ENCODE data around the gene ACOD1. TPM values are rescaled to one million over a fixed set of nuclear protein-coding genes. Genes with fewer than 3 reads are reported as not detected.

The ACOD1 gene
- total and polyA plus RNA-seq, 10 of the 15 experiments (the other 5 are each of a cell fraction or from before 2014, with no cell fraction given): not detected

GRCh38 chr13:76929320-76929719 lies 19.0 kb upstream of the ACOD1 start (continued):
- TF ChIP-seq BHLHE40 (IDR thresholded peaks at IDR 0.05; ENCODE audit: borderline replicate concordance in 1 of 2, low read depth in 2 of 2, low read length in 1 of 2) (peak in 1 of 2 experiments; percentile 14; a peak in 1 of 4 replicates), PBX3 (IDR thresholded peaks at IDR 0.05; ENCODE audit: insufficient replicate concordance, low read depth, low read length) (no peak), KAT2A (conservative IDR thresholded peaks at IDR 0.05; ENCODE audit: control insufficient read depth, low read depth, low read length) (no peak), ZSCAN29 (IDR thresholded peaks at IDR 0.05) (no peak)

GRCh38 chr13:76929851-76930374 lies 18.4 kb upstream of the ACOD1 start:
- intact Hi-C loops (cut with micrococcal nuclease; ENCODE audit: unreplicated experiment): no loop called here
- H2AFZ ChIP-seq (ENCODE audit: control insufficient read depth, low read depth, low read length): no peak overlapping the region
- H3K4me3 ChIP-seq: no peak overlapping the region
- no peaks in the 10 kb centered on the region for H4K20me1 ChIP-seq (ENCODE audit: control insufficient read depth, insufficient read depth)
- H3K9ac ChIP-seq (ENCODE audit: control insufficient read depth, insufficient read depth, low read length): no peak overlapping the region
- no peaks in the 10 kb centered on the region for H3K79me2 ChIP-seq (ENCODE audit: control insufficient read depth, insufficient read depth, low read length)
- ChIA-PET RAD21 (ENCODE audit: unreplicated experiment) (interaction anchor here (2.4 kb wide), 1 partner anchor 26 kb away, joined by 9 read pairs; no protein-coding TSS in a partner anchor), POLR2A (no interaction called here), CTCF (interaction anchor here (1.1 kb wide), 1 partner anchor 50 kb away, joined by 3 read pairs; no protein-coding TSS in a partner anchor), SMC1A (ENCODE audit: uncharacterized antibody, unreplicated experiment) (interaction anchor here (1.2 kb wide), 1 partner anchor 11 kb away, joined by 3 read pairs; no protein-coding TSS in a partner anchor)
- DNase-seq (ENCODE audit: low read depth, low spot score) (no peak), FAIRE-seq (no peak), ATAC-seq (no peak)
- TF ChIP-seq RUNX3 (IDR thresholded peaks at IDR 0.05; ENCODE audit: low read length): no peak
- no peak for TF ChIP-seq HCFC1 (IDR thresholded peaks at IDR 0.05; ENCODE audit: low read length)
- no peak for TF ChIP-seq BHLHE40 (IDR thresholded peaks at IDR 0.05; ENCODE audit: borderline replicate concordance in 1 of 2, low read depth in 2 of 2, low read length in 1 of 2)
- TF ChIP-seq ZNF217 (IDR thresholded peaks at IDR 0.05): no peak
- TF ChIP-seq CBFB (IDR thresholded peaks at IDR 0.05; ENCODE audit: low read depth): no peak
- no peak for TF ChIP-seq IRF4 (IDR thresholded peaks at IDR 0.05; ENCODE audit: low read depth, low read length)
- no TSS peak for BruUV-seq (replicated peaks)
- H3K36me3 ChIP-seq (ENCODE audit: control insufficient read depth in 2 of 2, insufficient read depth in 2 of 2, low read length in 1 of 2): no peaks in the 10 kb centered on the region
- 65% methylated on average over 2 of the region's 2 CpGs for WGBS (ENCODE audit: insufficient coverage, insufficient replicate concordance, low lambda C conversion rate, missing lambda C conversion rate)
- in situ Hi-C loops (cut with MboI): no loop called here
- H3K4me1 ChIP-seq (ENCODE audit: control insufficient read depth, insufficient read depth, low read length): no peaks in the 10 kb centered on the region
- no peaks in the 10 kb centered on the region for H3K9me3 ChIP-seq (replicated peaks; ENCODE audit: control insufficient read depth, insufficient read depth, low read length)
- no peaks in the 10 kb centered on the region for H3K27me3 ChIP-seq (replicated peaks in 1 of 2; ENCODE audit: control insufficient read depth in 2 of 2, insufficient read depth in 2 of 2, low read length in 1 of 2)
- no peak overlapping the region for H3K27ac ChIP-seq (ENCODE audit: control insufficient read depth, insufficient read depth)
- no peak overlapping the region for H3K4me2 ChIP-seq (ENCODE audit: control insufficient read depth, insufficient read depth)

All from GM12878 (cell line).